GM19438 (cell line): ENCODE measurements around the gene TFCP2L1.

Source experiments
- ATAC-seq: cut with Tn5 transposase; IDR thresholded peaks from one replicate; pipeline ENCODE4 v1.9.1; 2021; ENCODE audit warnings: low read depth; ENCODE audit not compliant: unreplicated experiment

The TFCP2L1 gene

DNA sequence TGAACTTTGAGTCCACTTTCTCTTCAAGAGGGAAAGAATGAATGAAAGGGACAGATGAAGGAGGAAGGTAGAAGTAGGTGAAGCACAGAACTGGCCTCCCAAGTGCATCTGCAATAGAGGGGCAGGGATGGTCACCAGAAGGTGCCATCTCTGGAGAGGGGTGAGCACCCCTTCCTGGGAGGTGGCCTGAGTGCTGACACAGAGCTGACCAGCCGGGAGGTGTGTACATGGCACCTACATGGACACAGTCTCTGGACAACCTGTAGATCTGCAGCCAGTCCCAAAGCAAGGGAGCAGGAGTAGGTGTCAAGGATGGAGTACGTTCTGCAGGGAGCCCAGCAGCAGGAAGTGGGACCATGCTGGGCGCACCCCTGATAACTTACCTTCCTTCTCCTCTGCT lies 83.2 kb downstream of the TFCP2L1 start:
- ATAC-seq = no peak

DNA sequence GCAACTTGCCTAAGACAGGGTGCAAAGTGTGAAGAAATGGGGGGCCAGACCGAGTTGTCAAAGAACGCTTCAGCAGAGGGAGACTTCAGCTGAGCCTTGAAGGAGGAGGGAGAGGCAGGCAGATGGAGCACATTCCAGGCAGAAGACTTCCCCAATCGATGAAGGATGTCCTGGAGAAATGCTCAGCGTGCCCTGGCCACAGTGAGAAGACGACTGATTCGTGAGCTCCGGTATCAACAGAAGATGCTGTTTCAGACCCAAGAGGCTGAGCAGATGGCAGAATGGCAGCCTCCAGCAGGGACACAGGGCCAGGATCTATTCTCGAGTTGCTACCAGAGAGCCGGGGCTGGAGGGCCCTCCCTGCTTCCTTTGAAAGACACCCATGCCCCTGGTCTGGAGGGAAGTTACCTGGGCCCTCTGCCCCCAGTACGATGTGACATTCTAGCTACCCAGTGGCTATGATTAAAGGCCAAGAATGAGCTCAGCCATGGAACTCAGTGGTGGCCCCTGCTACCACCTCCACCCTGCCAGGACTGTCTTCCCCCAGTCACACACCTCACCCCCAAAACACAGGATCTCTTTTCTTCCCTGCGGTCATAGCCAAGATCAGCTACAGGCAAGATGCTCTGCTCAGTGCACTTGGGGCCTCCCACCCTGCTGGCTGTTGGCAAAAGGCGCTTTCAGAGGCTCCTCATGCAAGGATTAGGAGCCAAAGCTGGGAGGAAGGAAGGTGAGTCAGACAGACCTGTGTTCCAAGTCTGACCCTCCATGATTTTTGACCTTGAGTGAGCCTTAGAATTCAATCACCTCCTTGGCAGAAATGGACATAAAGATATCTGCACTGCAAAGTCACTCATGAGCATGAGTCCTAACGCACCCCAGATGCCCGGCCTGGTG lies 84.3 kb downstream of the TFCP2L1 start:
- ATAC-seq = no peak

- no peak for ATAC-seq
These were observed 85.0 kb downstream of the TFCP2L1 start for GRCh38 chr2:121200011-121200347.

GRCh38 chr2:121199281-121200010 lies 85.6 kb downstream of the TFCP2L1 start:
- ATAC-seq = no peak

- ATAC-seq = no peak
These were observed 87.5 kb downstream of the TFCP2L1 start for GRCh38 chr2:121197369-121198091.

DNA sequence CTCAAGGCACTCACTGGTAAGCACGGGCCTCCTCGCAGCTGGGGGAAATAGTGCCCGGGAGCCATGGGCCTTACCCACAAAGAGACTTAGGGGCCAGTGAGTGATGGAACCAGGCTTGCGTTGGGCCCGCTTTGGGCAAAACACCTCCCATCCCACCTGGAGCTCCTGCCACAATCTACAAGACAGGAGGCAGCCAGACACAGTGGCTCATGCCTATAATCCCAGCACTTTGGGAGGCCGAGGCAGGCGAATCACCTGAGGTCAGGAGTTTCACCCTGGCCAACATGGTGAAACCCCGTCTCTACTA lies 88.2 kb downstream of the TFCP2L1 start:
- ATAC-seq = no peak

DNA sequence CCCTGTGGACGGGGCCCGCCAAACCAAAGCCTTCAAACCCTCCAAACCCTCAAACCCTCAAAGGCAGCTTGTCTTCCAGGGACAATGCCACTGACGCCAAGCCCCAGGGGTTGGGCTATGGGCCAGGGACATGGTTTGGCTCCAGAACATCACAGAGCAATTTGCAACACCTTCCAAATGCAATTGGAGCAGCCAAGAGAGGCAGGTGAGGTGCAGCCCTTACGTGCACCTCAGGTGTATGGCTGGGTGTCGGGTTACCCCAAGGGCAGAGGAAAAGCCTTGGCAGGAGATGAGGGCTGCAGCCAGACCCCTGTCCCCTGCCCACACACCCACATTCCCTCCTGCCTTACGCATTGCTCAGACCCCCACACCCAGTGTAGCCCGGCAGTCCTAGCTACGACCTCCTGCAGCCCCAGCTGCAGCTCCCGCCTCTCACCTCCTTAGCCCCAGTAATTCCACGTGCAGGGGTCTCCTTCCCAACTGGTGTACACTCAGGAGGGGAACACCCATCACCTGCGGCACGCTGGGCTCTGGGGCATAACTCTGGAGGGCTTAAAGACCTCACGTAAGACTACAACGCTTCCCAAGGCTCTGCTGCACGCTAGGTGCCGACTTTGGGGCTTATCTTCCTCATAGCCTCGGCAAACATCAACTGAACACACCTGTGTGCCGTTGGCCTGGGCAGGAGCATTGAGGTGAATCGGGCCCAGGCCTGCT lies 88.7 kb downstream of the TFCP2L1 start:
- ATAC-seq = no peak

- ATAC-seq = no peak
These were observed 90.0 kb downstream of the TFCP2L1 start for GRCh38 chr2:121195036-121195435.

- no peak for ATAC-seq
These were observed 90.4 kb downstream of the TFCP2L1 start for GRCh38 chr2:121194626-121195025.

GRCh38 chr2:121193185-121193584 lies 91.8 kb downstream of the TFCP2L1 start:
- no peak for ATAC-seq

GRCh38 chr2:121192576-121192975 lies 92.4 kb downstream of the TFCP2L1 start:
- ATAC-seq = no peak

DNA sequence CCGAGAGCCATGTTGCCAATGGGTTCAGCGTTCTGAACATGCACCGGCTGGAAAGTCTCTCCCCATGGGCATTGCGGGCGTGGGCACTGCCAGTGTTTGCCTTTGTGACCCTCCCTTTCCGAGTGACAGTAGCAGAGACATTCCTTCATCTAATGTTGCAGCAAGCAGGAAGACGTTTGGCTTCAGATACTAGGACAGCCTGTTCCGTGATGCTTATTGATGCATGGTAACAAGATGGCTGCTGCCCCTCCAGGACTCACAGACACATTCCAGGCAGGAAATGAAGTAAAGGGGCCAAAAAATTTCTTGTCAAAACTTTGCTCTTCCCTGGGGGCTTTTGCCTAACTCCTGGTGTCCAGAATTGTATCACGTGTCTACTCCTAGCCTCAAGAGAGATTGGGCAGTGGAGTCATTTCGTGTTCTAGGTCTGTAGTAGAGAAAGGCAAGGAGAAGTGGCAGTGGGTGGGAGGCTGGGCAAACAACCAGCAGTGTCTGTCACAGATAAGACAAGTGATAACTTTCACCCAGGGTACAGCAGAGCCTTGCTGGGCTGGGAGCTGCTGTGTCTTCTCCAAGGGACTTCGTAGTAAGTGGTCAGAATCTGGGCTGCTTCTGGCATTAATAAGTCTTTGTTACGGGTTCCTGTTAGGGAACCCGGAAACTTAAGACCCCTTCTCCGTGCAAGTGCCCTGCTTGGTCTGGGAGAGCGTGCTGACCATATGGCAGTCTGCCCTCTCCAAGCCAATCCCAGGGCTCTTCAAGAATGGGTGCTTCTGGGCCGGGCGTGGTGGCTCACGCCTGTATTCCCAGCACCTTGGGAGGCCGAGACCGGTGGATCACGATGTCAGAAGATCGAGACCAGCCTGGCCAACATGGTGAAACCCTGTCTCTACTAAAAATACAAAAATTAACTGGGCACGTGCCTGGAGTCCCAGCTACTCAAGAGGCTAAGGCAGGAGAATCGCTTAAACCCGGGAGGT lies 93.5 kb downstream of the TFCP2L1 start:
- ATAC-seq = no peak

DNA sequence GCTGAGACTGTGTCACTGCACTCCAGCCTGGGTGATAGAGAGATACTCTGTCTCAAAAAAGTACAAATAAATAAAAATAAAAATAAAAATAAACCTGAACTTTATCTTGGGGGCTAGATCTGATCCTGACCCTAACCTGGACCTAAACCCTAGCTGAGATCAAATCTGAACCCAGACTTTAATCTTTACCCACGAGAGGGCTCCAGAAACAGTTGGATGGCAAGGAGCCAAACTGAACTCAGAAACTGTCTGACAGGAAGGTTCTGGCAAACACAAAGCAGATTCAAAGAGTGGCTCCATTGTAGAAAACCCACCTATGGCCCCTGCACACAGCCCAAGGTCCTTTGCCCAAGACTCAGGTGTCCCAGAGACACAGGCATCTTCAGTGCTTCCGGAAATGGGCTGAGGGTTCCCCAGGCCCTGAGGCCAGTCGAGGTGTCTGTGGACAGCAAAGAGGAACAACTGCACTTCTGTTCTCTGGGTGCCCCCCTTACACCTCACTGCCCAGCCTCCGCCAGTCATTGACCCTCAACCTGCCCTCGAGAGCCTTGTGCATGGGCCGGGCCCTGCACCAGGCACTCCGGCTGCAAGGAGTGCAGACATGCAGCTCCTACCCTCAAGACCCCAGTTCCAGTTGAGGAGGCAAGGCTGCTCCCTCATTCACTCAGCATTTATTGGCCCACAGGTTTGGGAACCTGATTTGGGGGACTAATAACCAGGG lies 95.2 kb downstream of the TFCP2L1 start:
- ATAC-seq = no peak

DNA sequence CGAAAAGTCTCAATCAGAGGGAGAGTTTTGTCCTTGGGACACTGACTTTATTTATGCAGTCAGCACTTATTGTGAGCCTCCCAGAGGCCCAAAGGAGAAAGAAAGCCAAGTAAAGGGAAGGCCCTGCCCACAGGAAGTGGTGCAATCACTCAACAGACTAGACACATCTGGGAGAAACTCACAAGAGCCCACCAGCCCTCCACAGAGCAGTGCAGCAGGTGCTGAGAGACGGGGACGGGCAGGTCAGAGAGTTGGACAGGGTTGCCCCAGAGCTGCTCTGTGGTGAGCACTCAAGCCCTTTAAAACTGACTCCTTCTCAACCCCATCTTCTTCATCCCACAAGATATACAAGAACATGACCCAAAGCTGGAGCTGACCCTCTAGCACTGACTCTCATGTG lies 96.0 kb downstream of the TFCP2L1 start:
- ATAC-seq = no peak

DNA sequence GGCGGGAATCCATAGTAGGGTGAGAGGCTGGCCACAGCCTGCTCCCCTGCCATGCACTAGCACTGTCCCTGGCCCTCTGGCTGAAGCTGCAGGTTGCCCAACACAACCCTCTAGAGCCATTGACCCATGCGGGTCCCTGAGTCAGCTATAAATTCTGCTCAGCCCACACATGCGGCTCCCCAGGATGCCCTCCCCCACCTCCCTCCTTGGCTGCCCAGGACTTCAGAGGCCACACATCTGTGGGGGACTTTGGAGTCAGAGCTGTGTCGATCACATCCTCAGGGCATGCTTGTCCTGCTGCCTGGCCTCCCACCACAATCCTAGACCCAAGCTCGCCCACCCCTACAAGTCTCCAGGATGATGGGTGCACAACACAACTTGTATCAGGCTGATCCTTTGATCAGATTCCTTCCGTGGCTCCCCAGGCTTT lies 97.0 kb downstream of the TFCP2L1 start:
- no peak for ATAC-seq

DNA sequence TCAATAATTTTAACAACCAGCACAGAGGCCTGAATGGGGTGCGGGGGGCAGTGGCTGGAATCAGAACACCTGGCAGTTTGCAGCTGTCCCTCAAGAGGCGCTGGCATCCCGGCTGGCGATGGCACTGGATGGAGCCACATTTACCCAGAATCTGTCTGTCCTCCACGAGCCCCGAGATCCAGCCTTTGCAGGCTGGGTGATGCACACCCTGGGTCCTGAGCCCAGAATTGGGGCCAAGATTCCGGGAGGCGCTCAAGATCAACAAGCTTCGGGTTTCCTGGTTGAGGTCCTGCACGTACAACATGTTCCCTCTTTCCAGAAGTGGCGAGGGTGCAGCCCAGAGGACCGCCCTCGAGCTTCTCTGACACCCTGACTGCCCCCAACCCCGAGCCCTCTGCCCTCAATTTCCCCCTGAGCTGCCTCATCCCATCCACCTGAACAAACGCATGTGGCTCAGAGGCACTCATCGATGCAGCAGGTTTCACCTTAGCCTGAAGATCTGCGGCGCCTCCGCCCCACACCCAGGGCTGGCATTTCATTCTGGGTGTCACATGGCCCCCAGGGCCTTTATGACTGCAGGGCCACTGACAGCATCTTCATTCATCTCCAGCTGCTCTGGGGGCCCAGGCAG lies 97.5 kb downstream of the TFCP2L1 start:
- ATAC-seq = no peak

- no peak for ATAC-seq
These were observed 98.7 kb downstream of the TFCP2L1 start for GRCh38 chr2:121186261-121186660.

DNA sequence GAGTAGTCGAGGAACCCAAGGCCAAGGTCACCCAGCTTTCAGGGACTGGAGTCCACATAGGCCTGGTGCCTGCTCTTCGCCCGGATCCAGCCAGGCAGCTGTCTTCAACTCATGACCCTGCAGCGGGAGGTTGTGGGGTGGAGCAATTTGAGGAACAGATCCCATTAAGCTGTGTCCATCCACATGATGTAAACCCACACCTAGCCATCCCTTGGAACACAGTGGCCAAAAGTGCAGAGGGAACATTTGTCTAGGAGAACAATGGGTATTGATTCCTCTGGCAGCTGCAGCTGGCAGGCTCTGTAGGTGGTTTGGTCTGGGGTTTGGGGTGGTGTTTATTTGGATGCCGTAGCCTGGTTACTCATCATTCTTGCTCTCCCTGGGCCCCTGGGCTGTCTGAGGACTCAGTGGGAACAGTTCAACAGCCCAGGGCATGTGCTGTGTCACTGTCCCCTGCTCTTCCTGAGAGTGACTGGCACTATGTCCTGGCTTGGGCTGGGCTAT lies 99.4 kb downstream of the TFCP2L1 start:
- no peak for ATAC-seq
